Raji (cell line): ENCODE measurements around the gene ZNF611.

ENCODE experiments used
- POLR2A ChIP-seq: IDR thresholded peaks from 2 replicates; pipeline ENCODE4 v1.6.1; 2011; ENCODE audit warnings: low read depth, low read length, control low read depth; ENCODE audit not compliant: insufficient read depth

ZNF611 gene

DNA sequence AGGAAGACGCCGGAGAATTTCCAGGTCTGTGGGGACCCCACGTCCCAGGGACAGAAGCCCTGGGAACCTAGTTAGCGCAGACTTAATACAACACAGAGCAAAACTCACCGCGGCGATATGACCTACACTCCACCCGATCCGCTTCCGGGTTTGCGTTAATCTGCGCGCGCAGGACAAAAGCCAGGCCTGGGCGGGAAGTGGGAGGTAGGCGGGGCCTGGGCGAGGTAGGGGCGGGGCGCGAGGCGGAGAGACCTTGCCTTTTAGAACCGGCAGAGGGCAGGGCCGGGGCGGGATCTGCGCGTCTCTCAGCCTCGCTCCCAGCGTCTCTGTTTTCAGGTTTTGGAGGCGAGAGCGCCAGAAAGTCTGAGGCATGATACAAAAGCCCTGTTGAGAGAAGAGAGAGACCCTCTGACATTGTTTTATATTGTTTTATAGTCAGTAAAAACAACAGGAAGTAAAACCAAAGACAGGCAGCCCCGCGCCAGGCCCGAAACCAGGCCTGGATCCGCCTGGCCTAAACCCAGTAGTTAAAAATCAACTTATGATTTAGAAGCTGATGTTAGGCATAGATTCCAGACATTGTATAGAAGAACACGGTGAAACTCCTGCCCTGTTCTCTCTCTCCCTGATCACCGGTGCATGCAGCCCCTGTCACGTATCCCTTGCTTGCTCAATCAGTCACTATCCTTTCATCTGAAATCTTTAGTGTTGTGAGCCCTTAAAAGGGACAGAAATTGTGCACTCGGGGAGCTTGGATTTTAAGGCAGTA lies at the start of gene ZNF611:
ZNF611 (minus strand) TSS at position 152 of the 769 bp plus-strand sequence. CDS start 19,150 bp downstream, outside the sequence.
- TF ChIP-seq POLR2A, result peak; percentile 90

DNA sequence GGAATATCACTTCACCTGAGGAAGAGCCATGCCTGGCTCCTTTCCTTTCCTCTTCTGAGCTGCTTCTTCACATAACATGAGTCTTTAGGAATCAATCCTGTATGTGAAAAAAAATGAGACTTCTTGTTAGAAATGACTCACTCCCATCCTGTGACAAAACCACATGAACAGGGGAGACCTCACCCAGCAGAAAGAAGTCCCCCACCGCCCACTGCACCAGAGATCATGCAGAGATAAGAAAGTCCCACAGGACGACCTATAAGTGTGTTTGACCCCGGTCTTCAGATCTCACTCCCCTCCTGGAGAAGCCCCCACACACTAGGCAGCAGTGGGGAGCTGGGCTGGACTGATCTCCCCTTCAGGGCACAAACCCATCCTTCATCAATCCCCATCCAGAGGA lies 44.0 kb upstream of the ZNF611 start:
- no peak for TF ChIP-seq POLR2A

DNA sequence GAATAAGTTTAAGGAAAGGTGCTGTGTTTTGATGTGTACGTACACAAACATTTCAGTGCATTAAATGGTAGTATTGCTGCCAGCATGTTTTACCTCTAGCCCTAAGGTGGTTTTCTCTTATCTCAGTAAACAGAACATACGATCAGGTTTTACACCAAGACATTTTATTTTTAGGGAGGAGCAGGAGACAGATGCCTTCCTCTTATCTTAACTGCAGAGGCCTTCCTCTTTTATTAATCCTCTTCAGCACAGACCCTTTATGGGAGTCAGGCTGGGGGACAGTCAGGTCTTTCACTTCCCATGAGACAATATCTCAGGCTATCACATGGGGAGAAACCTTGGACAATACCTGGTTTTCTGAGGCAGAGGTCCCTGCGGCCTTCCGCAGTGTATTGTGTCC lies 14.9 kb upstream of the ZNF611 start:
- TF ChIP-seq POLR2A, result no peak

DNA sequence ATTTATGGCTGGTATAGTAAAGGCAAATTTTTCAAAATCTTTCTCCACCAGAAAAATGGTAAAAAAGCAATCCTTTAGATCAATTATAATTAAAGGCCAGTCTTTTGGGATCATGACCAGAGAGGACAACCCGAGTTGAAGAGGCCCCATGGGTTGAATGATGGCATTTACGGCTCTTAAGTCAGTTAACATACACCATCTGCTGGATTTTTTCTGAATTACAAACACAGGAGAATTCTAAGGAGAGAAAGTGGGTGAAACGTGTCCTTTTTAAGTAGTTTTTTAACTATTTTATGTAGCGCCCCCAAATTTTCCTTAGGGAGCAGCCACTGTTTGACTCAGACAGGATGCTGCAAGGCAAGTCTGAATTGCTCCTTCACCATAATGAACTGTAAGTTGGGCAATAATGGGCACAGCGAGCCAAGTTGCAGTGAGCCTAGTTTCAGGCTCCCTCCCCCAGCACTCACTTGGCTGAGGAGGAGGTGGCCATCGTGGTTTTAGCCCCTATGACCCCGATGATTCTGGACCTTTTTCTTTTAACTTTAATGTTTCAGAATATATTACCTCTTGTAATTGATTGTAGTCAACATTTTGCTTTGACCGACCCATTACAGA lies 13.6 kb upstream of the ZNF611 start:
- no peak for TF ChIP-seq POLR2A

DNA sequence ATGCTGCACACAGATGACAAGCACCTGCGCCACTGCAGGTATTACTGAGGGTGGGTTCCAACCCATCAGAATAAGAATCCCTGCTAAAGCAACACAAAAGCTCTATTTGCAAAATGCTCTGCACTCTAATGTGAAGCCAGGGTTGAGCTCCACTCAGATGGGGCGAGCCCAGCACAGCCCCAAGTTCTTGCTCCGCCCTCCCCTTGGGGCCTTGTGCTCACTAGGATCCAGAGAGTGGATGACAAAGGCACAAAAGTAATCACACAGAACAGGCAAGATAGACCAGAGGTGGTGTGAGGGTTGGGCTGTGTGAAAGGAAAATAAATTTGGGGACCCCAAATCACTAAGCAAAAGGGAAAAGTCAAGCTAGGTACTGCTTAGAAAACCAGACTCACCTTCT lies 8.2 kb upstream of the ZNF611 start:
- no peak for TF ChIP-seq POLR2A

DNA sequence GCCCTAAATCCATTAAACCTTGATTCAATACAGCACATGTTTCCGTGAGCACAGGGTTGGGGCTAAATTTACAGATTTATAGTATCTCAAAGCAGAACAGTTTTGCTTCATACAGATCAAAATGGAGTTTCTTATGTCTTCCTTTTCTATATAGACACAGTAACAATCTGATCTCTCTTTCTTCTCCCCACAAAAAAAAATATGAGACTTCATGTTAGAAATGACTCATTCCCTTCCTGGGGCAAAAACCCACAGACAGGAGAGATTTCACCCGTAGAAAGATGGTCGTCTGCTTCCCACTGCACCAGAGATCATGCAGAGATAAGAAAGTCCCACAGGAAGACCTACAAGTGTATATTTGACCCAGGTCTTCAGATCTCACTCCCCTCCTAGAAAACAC lies 7.7 kb upstream of the ZNF611 start:
- TF ChIP-seq POLR2A, result no peak

DNA sequence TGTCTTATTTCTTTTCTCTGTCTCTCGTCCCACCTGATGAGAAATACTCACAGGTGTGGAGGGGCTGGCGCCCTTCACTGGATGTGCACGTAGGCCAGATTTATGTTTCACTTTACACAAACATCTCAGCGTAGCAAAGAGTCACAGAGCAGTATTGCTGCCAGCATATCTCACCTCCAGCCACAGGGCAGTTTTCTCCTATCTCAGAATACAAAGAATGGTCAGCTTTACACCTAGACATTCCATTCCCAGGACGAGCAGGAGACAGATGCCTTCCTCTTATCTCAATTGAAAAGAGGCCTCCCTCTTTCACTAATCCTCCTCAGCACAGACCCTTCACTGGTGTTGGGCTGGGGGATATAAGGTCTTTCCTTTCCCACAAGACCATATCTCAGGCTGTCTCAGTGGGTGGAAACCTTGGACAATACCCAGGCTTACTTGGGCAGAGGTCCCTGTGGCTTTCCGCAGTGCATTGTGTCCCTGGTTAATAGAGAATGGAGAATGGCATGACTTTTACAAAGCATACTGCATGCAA lies 7.2 kb upstream of the ZNF611 start:
- no peak for TF ChIP-seq POLR2A

DNA sequence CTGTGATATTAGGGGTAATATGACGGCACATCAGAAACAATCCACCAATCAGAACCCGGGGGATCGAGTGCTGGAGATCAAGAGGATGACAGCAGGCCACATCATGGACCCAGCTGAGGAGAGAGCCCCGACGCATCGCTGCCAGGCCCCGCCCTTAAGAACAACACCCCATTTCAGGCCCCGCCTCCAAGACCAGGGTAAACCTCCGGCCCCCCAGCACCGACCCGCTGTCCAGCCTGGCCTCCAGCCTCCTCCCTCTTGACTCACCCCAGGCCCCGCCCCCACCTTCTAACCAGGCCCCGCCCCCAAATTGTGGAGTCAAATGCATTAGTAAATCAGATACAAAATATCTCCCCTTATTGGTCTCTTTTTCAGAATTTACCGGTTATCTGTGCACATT lies 4.7 kb upstream of the ZNF611 start:
- no peak for TF ChIP-seq POLR2A

DNA sequence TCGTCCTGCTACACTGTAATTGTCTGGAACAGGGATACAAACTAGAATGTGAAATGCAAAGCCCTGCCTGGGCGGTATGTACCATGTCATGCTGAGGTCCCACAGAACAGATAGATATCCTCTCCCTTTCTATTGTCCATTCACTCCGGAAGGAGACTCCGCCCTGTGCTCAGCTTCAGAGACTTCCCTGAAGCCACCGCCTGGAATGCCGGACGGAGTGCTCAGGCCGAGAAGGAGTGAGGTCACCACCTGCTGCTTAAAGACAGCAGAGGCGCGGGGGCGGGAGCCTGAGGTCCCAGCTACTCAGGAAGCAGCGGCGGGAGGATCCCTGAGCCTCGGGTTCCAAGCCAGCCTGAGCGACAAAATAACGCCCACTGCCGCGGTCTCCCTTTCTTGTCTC lies 890 bp upstream of the ZNF611 start:
- TF ChIP-seq POLR2A, result no peak

DNA sequence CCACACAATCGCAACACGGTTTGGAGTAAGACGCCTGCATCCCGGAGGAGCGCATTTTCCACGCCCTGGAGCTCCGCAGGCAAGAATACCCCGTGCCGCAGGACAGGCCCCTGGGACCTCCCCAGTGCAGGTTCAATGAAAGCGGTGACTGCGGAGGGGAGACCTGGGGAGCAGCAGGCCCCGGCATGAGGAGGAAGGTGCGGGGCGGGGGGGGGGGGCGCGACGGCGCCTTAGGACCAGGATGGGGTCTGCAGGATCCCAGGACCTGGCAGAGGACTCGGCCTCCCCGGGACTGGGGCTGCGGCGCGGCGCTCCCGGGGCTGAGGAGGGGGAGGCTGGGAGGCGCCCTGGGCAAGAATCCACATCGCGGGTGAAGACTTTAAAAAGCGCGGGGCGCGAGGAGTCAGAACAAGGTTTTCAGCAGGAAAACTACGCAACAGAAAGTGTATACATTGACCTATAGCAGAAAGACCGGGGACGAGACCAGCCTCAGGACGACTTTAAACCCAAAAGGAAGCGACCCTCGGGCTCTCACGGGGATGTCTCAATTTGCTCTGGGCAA lies 432 bp downstream of the ZNF611 start:
- no peak for TF ChIP-seq POLR2A

DNA sequence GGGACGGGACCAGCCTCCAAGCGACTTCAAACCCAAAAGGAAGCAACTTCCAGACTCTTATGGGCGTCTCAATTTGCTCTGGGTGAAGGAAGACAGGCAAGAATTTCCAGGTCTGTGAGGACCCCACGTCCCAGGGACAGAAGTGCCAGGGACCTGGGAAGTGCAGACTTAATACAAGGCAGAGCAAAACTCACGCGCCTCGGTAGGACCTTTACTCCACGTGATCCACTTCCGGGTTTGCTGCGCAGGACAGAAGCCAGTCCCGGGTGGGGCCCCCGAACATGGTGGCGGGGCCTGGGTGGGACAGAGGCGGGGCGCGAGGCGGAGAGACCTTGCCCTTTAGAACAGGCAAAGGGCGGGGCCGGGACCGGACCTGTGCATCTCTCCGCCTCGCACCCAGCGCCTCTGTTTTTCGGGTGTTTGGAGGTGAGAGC lies 9.3 kb downstream of the ZNF611 start:
- TF ChIP-seq POLR2A, result no peak

DNA sequence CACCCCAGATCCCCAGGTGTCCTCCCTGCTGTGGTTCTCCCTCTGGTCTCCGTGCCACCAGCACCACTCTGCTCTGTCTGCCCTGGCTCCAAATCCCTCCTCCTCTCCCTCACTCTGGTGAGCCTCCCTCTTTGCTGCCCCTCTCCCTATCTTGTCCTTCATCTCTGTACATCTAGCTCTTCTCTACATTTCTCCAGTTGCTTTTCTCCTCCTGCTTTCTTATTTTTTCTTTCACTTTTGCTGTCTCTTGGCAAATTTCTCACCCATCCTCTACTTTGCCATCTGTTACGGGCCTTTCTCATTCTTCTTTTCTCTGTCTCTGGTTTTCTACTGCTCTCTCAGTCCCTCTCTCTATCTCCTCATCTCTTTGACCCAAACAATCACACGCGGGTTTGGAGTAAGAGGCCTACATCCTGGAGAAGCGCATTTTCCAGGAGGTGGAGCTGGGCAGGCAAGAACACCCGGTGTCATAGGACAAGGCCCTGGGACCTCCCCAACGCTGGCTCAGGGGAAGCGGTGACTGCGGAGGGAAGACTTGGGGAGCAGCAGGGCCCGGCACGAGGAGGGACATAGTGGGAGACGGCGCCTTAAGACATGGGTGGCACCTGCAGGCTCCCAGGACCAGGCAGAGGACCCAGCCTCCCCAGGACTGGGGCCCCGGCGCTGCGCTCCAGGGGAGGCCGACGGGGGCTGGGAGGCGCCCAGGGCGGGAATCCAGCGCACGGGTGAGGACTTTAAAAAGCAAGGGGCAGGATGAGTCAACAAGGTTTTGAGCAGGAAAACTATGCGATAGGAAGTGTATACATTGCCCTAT lies 9.9 kb downstream of the ZNF611 start:
- no peak for TF ChIP-seq POLR2A

DNA sequence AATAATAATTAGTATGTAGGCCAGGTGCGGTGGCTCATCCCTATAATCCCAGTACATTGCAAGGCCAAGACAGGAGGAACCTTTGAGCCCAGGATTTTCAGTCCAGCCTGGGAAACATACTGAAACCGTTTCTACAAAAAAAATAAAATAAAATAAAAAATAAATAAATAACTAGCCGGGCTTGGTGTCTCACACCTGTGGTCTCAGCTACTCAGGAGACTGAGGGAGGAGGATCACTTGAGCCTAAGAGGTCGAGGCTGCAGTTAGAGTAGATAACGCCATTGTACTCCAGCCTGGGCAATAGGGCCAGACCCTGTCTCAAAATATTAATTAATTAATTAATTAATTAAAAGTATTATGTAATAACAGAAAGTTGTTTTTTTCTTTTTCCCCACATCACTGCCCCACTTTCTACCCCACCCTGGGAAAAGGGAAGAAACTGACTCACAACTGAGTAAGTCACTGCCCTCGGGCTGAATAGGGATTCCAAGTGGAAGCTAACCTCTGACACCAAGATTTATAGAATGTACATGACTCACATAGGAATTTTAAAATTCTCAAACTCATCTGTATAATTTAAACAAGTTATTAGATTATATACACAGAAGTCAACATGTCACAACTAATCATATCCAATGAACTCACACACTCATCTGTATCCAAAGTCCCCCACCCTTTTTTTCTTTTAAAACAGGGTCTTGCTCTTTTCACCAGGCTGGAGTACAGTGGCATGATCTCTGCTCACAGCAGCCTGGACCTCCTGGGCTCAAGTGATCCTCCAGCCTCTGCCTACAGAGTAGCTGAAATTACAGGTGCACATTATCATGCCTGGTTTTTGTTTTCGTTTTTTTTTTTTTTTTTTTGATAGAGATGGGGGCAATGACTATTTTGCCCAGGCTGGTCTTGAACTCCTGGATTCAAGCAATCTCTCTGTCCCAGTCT lies 12.5 kb downstream of the ZNF611 start:
- no peak for TF ChIP-seq POLR2A

DNA sequence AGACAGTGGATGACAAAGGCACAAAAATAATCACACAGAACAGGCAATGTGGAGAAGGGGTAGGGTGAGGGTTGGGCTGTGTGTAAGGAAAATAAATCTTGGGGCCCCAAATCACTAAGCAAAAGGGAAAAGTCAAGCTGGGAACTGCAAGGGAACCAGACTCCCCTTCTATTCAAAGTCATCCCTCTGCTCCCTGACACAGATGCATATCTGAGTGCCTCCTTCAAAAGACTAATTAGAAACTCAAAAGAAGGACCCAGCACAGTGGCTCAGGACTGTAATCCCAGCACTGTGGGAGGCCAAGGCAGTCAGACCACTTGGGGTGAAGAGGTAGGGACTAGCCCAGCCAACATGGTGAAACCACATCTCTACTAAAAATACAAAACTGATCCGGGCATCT lies 18.3 kb downstream of the ZNF611 start:
- no peak for TF ChIP-seq POLR2A
